ENCODE measurements around the gene TMEM176A.
"Not testable (repeated sequence)": the region's sequence is repeated elsewhere in the genome, so short reads cannot be mapped to it uniquely, and the experiment has no call there.

TMEM176A gene

DNA sequence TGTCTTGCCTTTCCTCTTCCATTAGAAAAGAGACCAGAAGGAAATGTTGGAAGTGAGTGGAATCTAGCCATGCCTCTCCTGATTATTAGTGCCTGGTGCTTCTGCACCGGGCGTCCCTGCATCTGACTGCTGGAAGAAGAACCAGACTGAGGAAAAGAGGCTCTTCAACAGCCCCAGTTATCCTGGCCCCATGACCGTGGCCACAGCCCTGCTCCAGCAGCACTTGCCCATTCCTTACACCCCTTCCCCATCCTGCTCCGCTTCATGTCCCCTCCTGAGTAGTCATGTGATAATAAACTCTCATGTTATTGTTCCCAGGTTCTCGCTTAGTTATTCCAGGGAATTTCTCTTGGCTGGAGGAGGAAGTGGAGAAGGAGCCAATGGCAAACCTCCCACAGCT is 4.2 kb downstream of the TMEM176A start:
- H3K4me3 ChIP-seq (ENCODE audit: low read depth, low read length): no peak overlapping the region

DNA sequence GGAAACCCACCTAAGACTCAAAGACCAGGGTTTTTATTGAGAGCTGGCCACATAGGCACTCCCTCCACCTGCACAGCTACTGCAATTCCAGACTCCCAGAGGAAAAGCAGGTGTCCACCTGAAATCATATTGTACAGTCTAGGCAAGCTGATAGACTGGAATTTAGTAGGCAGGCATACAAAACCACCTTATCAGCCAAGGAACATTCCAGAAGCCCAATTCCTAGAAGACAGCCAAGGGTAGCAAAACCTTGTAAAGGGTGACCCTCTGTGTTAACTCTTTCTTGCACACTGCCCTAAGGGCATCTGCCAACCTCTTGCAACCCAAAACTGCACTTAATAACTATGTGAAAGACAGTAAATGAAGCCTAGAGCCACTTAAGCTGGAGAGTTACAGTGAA is 5.3 kb downstream of the TMEM176A start:
- DNase-seq (ENCODE audit: low read depth): no peak
- no peak overlapping the region for H3K4me3 ChIP-seq (ENCODE audit: low read depth, low read length)
- TF ChIP-seq, protein P1, sequence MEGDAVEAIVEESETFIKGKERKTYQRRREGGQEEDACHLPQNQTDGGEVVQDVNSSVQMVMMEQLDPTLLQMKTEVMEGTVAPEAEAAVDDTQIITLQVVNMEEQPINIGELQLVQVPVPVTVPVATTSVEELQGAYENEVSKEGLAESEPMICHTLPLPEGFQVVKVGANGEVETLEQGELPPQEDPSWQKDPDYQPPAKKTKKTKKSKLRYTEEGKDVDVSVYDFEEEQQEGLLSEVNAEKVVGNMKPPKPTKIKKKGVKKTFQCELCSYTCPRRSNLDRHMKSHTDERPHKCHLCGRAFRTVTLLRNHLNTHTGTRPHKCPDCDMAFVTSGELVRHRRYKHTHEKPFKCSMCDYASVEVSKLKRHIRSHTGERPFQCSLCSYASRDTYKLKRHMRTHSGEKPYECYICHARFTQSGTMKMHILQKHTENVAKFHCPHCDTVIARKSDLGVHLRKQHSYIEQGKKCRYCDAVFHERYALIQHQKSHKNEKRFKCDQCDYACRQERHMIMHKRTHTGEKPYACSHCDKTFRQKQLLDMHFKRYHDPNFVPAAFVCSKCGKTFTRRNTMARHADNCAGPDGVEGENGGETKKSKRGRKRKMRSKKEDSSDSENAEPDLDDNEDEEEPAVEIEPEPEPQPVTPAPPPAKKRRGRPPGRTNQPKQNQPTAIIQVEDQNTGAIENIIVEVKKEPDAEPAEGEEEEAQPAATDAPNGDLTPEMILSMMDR (IDR thresholded peaks at IDR 0.05; ENCODE audit: low read depth, low read length, missing control alignments): no peak

More for the DNA sequence above, 4.2 kb downstream of the TMEM176A start:
- TF ChIP-seq, protein P1 (IDR thresholded peaks at IDR 0.05; ENCODE audit: low read depth, low read length, missing control alignments): no peak
- no peak for DNase-seq (ENCODE audit: low read depth)

DNA sequence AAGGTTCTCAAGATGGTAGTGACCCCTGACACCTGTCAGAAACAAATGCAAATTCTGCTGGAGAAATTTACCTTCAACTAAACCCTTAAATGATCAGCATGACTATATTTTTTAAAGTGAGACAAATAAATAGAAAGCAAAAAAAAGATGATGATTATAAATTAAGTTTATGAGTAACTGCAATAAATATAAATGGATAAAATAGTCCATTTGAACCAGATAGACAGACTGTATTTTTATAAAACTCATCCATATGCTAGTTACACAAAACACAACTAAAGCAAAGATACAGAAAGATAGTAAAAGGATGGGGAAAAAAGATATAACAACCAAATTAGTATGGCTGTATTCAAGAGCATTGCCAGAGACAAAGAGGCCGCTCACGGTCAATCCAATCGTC is 5.9 kb downstream of the TMEM176A start:
- no peak overlapping the region for H3K4me3 ChIP-seq (ENCODE audit: low read depth, low read length)
- no peak for DNase-seq (ENCODE audit: low read depth)
- TF ChIP-seq, protein P1 (IDR thresholded peaks at IDR 0.05; ENCODE audit: low read depth, low read length, missing control alignments): no peak

- TF ChIP-seq, protein P1 (IDR thresholded peaks at IDR 0.05; ENCODE audit: low read depth, low read length, missing control alignments): no peak
- no peak for DNase-seq (ENCODE audit: low read depth)
- H3K4me3 ChIP-seq (ENCODE audit: low read depth, low read length): no peak overlapping the region
Observed at GRCh38 chr7:150806863-150807262, 6.3 kb downstream of the TMEM176A start.

DNA sequence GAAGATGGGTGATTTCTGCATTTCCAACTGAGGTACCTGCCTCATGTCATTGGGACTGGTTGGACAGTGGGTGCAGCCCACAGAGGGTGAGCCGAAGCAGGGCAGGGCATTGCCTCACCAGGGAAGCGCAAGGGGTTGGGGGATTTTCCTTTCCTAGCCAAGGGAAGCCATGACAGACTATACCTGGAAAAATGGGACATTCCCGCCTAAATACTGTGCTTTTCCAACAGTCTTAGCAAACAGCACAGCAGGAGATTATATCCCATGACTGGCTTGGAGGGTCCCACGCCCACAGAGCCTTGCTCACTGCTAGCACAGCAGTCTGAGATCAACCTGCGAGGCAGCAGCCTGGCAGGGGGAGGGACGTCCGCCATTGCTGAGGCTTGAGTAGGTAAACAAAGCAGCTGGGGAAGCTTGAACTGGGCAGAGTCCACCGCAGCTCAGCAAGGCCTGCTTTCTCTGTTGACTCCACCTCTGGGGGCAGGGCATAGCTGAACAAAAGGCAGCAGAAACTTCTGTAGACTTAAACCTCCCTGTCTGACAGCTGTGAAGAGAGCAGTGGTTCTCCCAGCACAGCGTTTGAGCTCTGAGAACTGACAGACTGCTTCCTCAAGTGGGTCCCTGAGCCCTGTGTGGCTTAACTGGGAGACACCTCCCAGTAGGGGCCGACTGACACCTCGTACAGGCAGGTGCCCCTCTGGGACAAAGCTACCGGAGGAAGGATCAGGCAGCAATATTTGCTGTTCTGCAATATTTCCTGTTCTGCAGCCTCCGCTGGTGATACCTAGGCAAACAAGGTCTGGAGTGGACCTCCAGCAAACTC is 7.3 kb downstream of the TMEM176A start:
- not testable (repeated sequence) for DNase-seq (ENCODE audit: low read depth); H3K4me3 ChIP-seq (ENCODE audit: low read depth, low read length)

- no peak overlapping the region for H3K4me3 ChIP-seq (ENCODE audit: low read depth, low read length)
- TF ChIP-seq, protein P1 (IDR thresholded peaks at IDR 0.05; ENCODE audit: low read depth, low read length, missing control alignments): no peak
- no peak for DNase-seq (ENCODE audit: low read depth)
Observed at GRCh38 chr7:150814328-150815001, 13.9 kb downstream of the TMEM176A start.

DNA sequence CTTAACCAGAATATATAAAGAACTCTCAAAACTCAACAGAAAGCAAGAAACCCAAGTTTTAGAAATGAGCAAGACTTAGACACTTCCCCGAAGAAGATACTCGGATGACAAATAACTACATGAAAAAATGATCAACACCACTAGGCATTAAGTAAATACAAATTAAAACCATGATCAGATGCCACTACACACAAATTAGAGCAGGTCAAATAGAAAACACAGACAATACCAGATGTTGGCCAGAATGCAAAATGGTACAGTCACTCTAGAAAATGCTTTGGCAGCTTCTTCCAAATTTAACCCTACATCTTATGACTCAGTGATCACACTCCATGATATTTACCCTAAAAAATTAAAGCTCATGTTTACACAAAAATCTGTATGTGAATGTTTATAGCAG is 18.4 kb downstream of the TMEM176A start:
- TF ChIP-seq, protein P1 (IDR thresholded peaks at IDR 0.05; ENCODE audit: low read depth, low read length, missing control alignments): no peak
- DNase-seq (ENCODE audit: low read depth): no peak
- no peak overlapping the region for H3K4me3 ChIP-seq (ENCODE audit: low read depth, low read length)
